ENCODE results near the gene DIS3L2.

DNA sequence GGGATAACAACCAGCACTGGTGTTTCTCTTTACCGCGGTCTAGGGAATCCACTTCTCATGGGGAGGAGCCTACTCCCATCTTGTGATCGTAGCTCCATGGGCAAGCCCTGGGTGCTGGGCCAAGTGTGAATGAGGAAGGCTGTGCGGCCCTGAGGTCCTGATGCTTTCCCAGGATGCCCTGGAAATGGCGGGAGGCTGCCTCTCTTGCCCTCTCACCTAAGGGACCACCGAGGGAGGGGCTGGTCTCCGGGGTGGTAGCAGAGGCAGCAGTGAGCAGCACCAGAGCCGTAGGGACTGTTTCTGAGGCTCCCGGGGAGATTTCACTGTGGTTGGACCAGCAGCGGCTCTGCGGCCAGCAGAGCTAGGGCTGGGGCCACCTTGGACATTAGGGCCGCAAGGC is 19.8 kb upstream of the DIS3L2 start:
- TF ChIP-seq POLR2A (IDR thresholded peaks at IDR 0.05) (no peak), CTCF (IDR thresholded peaks at IDR 0.05) (no peak)
